Neural cell (in vitro differentiated cells): ENCODE measurements around the gene BMPR2. TPM values are rescaled to one million over a fixed set of nuclear protein-coding genes. Genes with fewer than 3 reads are reported as not detected.

Experiments used
- H2AFZ ChIP-seq: fragments of 200-600, 300-800 bp; sonication (generic), shearing (Covaris generic); 2 replicates; pipeline ENCODE4 v1.6.0; 2014; ENCODE audit warnings: low read depth, mild to moderate bottlenecking, antibody characterized with exemption, low read length, moderate library complexity
- H3F3A ChIP-seq: fragments of 200-600 bp; shearing (Covaris generic); 2 replicates; pipeline ENCODE4 v1.6.1; 2016; ENCODE audit warnings: mild to moderate bottlenecking, moderate library complexity, mixed read lengths, antibody characterized with exemption, low read length; ENCODE audit not compliant: insufficient read depth, poor library complexity, severe bottlenecking
- H3K27ac ChIP-seq: fragments of 200-600, 300-800 bp; sonication (generic), shearing (Covaris generic); 2 replicates; pipeline ENCODE4 v1.5.1; 2014; ENCODE audit warnings: mild to moderate bottlenecking, low read length, moderate library complexity
- H3K27me3 ChIP-seq: fragments of 300-800, 200-600 bp; sonication (generic), shearing (Covaris generic); 2 replicates; pipeline ENCODE4 v1.6.0; 2014; ENCODE audit warnings: mild to moderate bottlenecking, low read depth, low read length, moderate library complexity; ENCODE audit not compliant: insufficient read depth
- H3K36me3 ChIP-seq: fragments of 300-800, 200-600 bp; sonication (generic), shearing (Covaris generic); 2 replicates; pipeline ENCODE4 v1.5.1; 2014; ENCODE audit warnings: mild to moderate bottlenecking, antibody characterized with exemption, low read length, moderate library complexity; ENCODE audit not compliant: insufficient read depth
- H3K4me2 ChIP-seq: fragments of 300-800, 200-600 bp; sonication (generic), shearing (Covaris generic); 2 replicates; pipeline ENCODE4 v1.6.0; 2014; ENCODE audit warnings: mild to moderate bottlenecking, low read length
- H3K4me3 ChIP-seq: fragments of 300-800, 200-600 bp; sonication (generic), shearing (Covaris generic); 2 replicates; pipeline ENCODE4 v1.5.1; 2014; ENCODE audit warnings: mild to moderate bottlenecking, low read length, moderate library complexity
- H3K79me2 ChIP-seq: fragments of 200-600 bp; shearing (Covaris generic); replicated peaks from 2 replicates; pipeline ENCODE4 v1.6.0; 2014; ENCODE audit warnings: mild to moderate bottlenecking, low read length, moderate library complexity; ENCODE audit not compliant: insufficient read depth
- H3K9ac ChIP-seq: fragments of 300-800, 200-600 bp; sonication (generic), shearing (Covaris generic); 2 replicates; pipeline ENCODE4 v1.6.1; 2016; ENCODE audit warnings: mild to moderate bottlenecking, low read length, mixed read lengths
- H3K9me2 ChIP-seq: fragments of 200-600 bp; shearing (Covaris generic); 2 replicates; pipeline ENCODE4 v1.6.1; 2016; ENCODE audit warnings: mild to moderate bottlenecking, low read length, mixed read lengths; ENCODE audit not compliant: insufficient read depth
- H3K9me3 ChIP-seq: fragments of 200-600, 300-800 bp; sonication (generic), shearing (Covaris generic); 2 replicates; pipeline ENCODE4 v1.6.1; 2016; ENCODE audit warnings: mild to moderate bottlenecking, mixed run types, low read length, moderate library complexity, mixed read lengths
- H4K20me1 ChIP-seq: fragments of 200-600 bp; shearing (Covaris generic); 2 replicates; pipeline ENCODE4 v1.6.1; 2016; ENCODE audit warnings: mild to moderate bottlenecking, mixed run types; ENCODE audit not compliant: insufficient read depth
- CTCF ChIP-seq: fragments of 450-650 bp; IDR thresholded peaks from 2 replicates; pipeline ENCODE4 v1.5.1; 2014; ENCODE audit warnings: antibody characterized with exemption, mild to moderate bottlenecking, moderate library complexity; ENCODE audit not compliant: poor library complexity, severe bottlenecking
- EP300 ChIP-seq: fragments of 450-650 bp; conservative IDR thresholded peaks from 2 replicates; pipeline ENCODE4 v1.6.1; 2014; ENCODE audit warnings: antibody characterized with exemption, mild to moderate bottlenecking, moderate library complexity; ENCODE audit not compliant: poor library complexity, severe bottlenecking
- EZH2 ChIP-seq: fragments of 200-600, 300-800 bp; shearing (Covaris generic), sonication (generic); IDR thresholded peaks from 2 replicates; pipeline ENCODE4 v1.6.1; 2014; ENCODE audit warnings: antibody characterized with exemption, low read length, borderline replicate concordance, mild to moderate bottlenecking; ENCODE audit not compliant: insufficient read depth, poor library complexity, severe bottlenecking
- MXI1 ChIP-seq: fragments of 450-650 bp; conservative IDR thresholded peaks from 2 replicates; pipeline ENCODE4 v1.6.1; 2014; ENCODE audit warnings: antibody characterized with exemption, mild to moderate bottlenecking; ENCODE audit not compliant: poor library complexity, severe bottlenecking
- POLR2AphosphoS5 ChIP-seq: IDR thresholded peaks from 2 replicates; pipeline ENCODE4 v1.6.1; 2012
- RAD21 ChIP-seq: fragments of 450-650 bp; conservative IDR thresholded peaks from 2 replicates; pipeline ENCODE4 v1.6.1; 2014; ENCODE audit warnings: antibody characterized with exemption, mild to moderate bottlenecking, moderate library complexity
- SMC3 ChIP-seq: fragments of 450-650 bp; conservative IDR thresholded peaks from 2 replicates; pipeline ENCODE4 v1.6.1; 2014; ENCODE audit warnings: antibody characterized with exemption, mild to moderate bottlenecking, moderate library complexity; ENCODE audit not compliant: poor library complexity
- TAF1 ChIP-seq: IDR thresholded peaks from 2 replicates; pipeline ENCODE4 v1.6.1; 2012; ENCODE audit warnings: low read depth
- polyA plus RNA-seq: library from polyadenylated mRNA; depleted of rRNA; stranded (reverse); fragments of >200 nt; gene quantifications from 2 replicates; pipeline ENCODE4 v1.2.3, GENCODE V29; 2014
- TF ChIP-seq, protein P1 (sequence below): IDR thresholded peaks from 2 replicates; pipeline ENCODE4 v1.6.1; 2012; ENCODE audit warnings: borderline replicate concordance

BMPR2 gene
- polyA plus RNA-seq, 1 donor from 2014 or later, result 18.4 TPM

- Histone ChIP-seq H3K79me2 (no peaks in the 10 kb centered on the region), H3K9me3 (no peaks in the 10 kb centered on the region), H3K27me3 (no peaks in the 10 kb centered on the region), H3K36me3 (no peaks in the 10 kb centered on the region), H3K4me2 (no peak overlapping the region), H3F3A (no peaks in the 10 kb centered on the region), H3K4me3 (no peak overlapping the region), H3K9me2 (no peaks in the 10 kb centered on the region), H3K9ac (no peak overlapping the region), H4K20me1 (no peaks in the 10 kb centered on the region), H3K27ac (no peak overlapping the region), H2AFZ (no peak overlapping the region)
- no peak for TF ChIP-seq POLR2AphosphoS5
- no peak for TF ChIP-seq RAD21
- TF ChIP-seq TAF1, result no peak
- TF ChIP-seq MXI1, result no peak
- TF ChIP-seq SMC3, result no peak
- no peak for TF ChIP-seq EP300
- no peak for TF ChIP-seq CTCF
- TF ChIP-seq, protein P1, sequence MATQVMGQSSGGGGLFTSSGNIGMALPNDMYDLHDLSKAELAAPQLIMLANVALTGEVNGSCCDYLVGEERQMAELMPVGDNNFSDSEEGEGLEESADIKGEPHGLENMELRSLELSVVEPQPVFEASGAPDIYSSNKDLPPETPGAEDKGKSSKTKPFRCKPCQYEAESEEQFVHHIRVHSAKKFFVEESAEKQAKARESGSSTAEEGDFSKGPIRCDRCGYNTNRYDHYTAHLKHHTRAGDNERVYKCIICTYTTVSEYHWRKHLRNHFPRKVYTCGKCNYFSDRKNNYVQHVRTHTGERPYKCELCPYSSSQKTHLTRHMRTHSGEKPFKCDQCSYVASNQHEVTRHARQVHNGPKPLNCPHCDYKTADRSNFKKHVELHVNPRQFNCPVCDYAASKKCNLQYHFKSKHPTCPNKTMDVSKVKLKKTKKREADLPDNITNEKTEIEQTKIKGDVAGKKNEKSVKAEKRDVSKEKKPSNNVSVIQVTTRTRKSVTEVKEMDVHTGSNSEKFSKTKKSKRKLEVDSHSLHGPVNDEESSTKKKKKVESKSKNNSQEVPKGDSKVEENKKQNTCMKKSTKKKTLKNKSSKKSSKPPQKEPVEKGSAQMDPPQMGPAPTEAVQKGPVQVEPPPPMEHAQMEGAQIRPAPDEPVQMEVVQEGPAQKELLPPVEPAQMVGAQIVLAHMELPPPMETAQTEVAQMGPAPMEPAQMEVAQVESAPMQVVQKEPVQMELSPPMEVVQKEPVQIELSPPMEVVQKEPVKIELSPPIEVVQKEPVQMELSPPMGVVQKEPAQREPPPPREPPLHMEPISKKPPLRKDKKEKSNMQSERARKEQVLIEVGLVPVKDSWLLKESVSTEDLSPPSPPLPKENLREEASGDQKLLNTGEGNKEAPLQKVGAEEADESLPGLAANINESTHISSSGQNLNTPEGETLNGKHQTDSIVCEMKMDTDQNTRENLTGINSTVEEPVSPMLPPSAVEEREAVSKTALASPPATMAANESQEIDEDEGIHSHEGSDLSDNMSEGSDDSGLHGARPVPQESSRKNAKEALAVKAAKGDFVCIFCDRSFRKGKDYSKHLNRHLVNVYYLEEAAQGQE, result no peak
- TF ChIP-seq EZH2, result no peak
Observed at GRCh38 chr2:202337706-202338346, 38.3 kb upstream of the BMPR2 start.

GRCh38 chr2:202339071-202339870 lies 36.9 kb upstream of the BMPR2 start:
- TF ChIP-seq MXI1 (no peak), SMC3 (no peak), POLR2AphosphoS5 (no peak), EZH2 (no peak), CTCF (no peak), RAD21 (no peak), EP300 (no peak), TAF1 (no peak)
- TF ChIP-seq, protein P1, result no peak
- no peak overlapping the region for H3K4me3 ChIP-seq
- no peak overlapping the region for H2AFZ ChIP-seq
- H3K9ac ChIP-seq, result no peak overlapping the region
- no peaks in the 10 kb centered on the region for H3K9me2 ChIP-seq
- H3K4me2 ChIP-seq, result no peak overlapping the region
- H3F3A ChIP-seq, result no peaks in the 10 kb centered on the region
- no peaks in the 10 kb centered on the region for H3K27me3 ChIP-seq
- no peaks in the 10 kb centered on the region for H4K20me1 ChIP-seq
- H3K36me3 ChIP-seq, result no peaks in the 10 kb centered on the region
- no peak overlapping the region for H3K27ac ChIP-seq
- H3K9me3 ChIP-seq, result no peaks in the 10 kb centered on the region
- no peaks in the 10 kb centered on the region for H3K79me2 ChIP-seq
